Measurements from ENCODE around the gene SLC16A13.
"Not testable (repeated sequence)": the region's sequence is repeated elsewhere in the genome, so short reads cannot be mapped to it uniquely, and the experiment has no call there.

Gene SLC16A13, protein sequence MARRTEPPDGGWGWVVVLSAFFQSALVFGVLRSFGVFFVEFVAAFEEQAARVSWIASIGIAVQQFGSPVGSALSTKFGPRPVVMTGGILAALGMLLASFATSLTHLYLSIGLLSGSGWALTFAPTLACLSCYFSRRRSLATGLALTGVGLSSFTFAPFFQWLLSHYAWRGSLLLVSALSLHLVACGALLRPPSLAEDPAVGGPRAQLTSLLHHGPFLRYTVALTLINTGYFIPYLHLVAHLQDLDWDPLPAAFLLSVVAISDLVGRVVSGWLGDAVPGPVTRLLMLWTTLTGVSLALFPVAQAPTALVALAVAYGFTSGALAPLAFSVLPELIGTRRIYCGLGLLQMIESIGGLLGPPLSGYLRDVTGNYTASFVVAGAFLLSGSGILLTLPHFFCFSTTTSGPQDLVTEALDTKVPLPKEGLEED

GRCh38 chr17:7035591-7036368, at the start of gene SLC16A13:
TSS of gene SLC16A13 (plus strand) at chr17:7036015. CDS start at chr17:7036383, 368 bp downstream.
- in situ Hi-C loops (cut with MboI; ENCODE audit: low sequenced_read_pairs), result no loop called here

DNA sequence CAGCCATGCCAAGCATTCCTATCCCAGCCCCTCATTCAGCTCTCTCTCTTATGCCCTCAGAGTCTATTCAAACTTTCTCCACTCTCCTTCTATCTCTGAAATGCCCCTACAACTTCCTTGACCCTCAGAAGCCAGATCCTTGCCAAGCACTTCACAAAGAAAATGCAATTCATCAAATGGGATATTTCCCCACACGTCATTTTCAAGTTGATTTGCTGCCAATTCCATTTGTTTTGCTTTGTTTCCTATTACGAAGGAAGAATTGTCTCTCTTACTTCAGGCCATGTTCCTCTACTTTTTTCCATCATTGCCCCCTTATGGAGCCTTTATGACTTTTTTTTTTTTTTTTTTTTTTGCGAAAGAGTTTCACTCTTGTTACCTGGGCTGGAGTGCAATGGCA, 49.1 kb upstream of the SLC16A13 start:
- in situ Hi-C loops (cut with MboI; ENCODE audit: low sequenced_read_pairs), result no loop called here

DNA sequence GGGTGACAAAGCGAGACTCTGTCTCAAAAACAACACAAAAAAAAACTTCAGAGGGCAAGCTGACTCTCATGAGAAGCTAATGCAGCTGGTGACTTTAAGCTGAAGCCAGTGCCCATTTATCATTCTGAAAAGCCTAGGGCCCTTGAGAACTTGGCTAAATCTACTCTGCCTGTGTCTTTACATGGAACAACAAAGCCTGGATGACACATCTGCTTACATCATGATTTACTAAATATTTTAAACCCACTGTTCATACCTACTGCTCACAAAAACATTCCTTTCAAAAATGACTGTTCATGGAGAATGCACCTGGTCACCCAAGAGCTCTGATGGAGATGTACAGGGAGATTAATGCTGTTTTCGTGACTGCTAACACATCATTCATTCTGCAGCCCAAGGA, 46.0 kb upstream of the SLC16A13 start:
- in situ Hi-C loops (cut with MboI; ENCODE audit: low sequenced_read_pairs), result no loop called here

DNA sequence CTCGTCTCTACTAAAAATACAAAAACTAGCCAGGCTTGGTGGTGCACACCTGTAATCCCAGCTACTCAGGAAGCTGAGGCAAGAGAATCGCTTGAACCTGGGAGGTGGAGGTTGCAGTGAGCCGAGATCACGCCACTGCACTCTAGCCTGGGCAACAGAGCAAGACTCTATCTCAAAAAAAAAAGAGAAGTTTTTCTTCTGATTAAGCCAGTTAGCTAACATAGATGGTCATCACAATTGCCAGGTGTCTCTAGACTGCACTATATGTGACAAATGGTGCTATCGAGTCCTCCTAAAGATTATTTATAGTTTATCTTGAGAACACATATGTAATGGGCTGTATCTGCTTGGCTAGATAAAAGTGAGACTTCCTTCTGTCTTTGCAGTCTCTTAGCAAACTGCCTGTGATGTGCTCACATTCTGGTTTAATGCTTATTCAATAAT, 42.2 kb upstream of the SLC16A13 start:
- in situ Hi-C loops (cut with MboI; ENCODE audit: low sequenced_read_pairs), result not testable (repeated sequence)

DNA sequence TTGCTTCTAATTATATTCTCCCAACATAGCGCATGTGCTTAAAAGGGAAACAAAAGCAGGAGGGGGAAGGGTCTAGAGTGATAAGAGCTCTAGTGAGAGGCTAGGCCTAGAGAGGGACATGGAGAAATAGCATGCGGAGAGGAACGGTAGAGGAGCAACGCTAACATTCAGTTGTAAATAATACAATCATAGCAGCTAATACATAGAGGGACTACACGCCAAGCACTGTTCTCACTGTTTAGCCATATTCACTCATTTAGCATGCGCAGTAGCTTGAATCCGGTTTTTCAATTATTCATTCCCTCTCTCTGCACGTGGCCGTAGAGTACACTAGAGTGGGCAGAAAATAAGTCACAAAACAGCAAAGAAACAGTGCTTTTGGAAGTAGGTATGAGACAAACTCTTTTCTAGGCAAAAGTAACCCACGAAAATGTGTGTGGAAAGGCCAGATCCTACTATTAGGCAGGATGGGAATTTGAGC, 41.7 kb upstream of the SLC16A13 start:
- in situ Hi-C loops (cut with MboI; ENCODE audit: low sequenced_read_pairs), result no loop called here

DNA sequence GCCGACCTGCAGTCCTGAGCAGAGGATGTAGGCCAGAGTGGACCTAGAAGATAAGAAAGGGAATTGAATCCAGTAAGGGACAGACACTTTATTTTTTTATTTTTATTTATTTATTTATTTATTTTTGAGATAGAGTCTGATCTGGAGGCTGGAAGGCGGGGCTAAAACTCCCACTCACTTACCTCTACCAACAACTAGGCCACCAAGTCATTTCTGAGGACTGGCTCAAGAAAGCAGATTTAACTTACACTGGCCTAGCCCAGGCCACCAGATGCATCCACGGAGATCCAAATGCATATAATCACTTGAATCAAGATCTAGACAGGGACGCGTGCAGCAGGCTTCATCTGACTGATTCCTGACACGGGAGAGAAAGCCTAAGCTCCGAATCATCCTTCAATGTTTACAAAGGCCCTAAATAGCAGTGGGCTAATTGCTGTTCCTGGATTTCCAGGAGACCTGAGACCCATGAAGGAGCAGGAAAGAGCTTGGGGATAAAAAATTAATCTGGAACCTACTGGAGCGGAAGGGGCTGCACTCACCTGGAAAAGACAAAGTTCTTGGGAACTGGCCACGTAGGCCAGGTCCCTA, 41.1 kb upstream of the SLC16A13 start:
- in situ Hi-C loops (cut with MboI; ENCODE audit: low sequenced_read_pairs), result no loop called here

DNA sequence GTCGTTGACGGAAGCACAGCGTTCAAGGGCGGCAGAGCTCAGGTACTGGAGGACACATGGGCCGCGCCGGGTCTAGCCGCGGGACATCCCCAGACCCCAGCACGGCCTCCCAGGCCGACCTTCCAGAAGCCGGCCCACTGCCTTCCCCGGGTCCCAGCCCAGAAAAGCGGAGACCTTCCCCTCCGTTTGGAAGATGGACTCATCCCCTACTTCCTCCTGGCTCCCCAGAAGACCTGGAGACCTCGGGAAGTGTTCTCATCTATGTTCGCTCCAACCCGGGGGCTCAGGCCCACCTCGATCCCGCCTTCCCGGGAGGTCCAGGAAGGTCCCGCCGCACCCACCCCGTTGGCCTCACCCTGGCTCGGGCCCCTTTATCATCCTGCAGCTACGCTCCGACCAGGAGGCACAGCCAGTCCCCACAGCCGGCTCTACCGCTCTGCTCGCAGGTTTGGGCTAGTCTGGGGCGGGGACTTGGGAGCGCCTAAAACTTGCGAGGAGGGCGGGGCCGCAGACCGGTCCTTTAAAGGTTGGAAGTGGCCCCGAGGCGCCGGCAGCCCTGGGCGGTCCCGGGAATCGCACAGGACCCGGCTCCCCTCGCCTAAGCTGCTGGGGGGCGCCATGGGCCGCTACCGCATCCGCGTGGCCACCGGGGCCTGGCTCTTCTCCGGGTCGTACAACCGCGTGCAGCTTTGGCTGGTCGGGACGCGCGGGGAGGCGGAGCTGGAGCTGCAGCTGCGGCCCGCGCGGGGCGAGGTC, 40.1 kb upstream of the SLC16A13 start, which contains the start of gene ALOX12:
TSS of gene ALOX12 (plus strand) at position 550 of the 756 bp plus-strand sequence. CDS start at position 619, 69 bp downstream.
- in situ Hi-C loops (cut with MboI; ENCODE audit: low sequenced_read_pairs), result no loop called here

DNA sequence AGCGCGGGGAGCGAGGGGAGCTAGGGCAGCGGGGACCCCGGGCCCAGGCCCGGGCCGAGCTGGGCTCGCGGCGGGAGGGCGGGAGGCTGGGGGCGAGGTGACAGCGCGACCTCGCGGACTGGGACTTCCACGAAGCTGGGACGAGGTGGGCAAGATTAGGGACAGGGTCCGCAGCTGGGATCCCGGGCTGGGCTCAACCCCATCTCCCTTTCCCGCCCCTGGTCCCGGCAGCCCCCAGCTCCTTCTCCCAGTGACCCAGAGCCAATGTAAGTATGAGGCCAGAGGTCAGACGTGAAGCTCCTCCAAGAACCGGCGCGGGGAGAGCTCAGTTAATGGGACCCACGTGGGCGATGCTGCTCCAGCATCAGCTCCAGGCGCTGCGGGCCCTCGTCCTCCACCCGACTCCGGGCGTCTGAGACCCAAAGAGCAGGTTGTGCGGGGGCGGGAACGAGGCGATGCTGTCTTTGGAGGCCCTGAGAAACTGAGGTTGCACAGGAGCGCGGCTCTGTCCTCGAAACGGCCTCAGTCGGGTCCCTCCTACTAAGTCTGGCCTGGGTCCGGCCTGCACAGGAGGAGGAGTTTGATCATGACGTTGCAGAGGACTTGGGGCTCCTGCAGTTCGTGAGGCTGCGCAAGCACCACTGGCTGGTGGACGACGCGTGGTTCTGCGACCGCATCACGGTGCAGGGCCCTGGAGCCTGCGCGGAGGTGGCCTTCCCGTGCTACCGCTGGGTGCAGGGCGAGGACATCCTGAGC, 39.4 kb upstream of the SLC16A13 start:
- in situ Hi-C loops (cut with MboI; ENCODE audit: low sequenced_read_pairs), result no loop called here

GRCh38 chr17:6997171-6997570, 38.6 kb upstream of the SLC16A13 start:
- in situ Hi-C loops (cut with MboI; ENCODE audit: low sequenced_read_pairs), result no loop called here

GRCh38 chr17:6998855-6999508, 36.8 kb upstream of the SLC16A13 start:
- in situ Hi-C loops (cut with MboI; ENCODE audit: low sequenced_read_pairs), result no loop called here

GRCh38 chr17:7001318-7001961, 34.4 kb upstream of the SLC16A13 start:
- in situ Hi-C loops (cut with MboI; ENCODE audit: low sequenced_read_pairs), result loop anchor here (10.0 kb wide), 1 partner anchor 337 kb away; no protein-coding TSS in a partner anchor

- in situ Hi-C loops (cut with MboI; ENCODE audit: low sequenced_read_pairs), result loop anchor here (10.0 kb wide), 1 partner anchor 338 kb away; no protein-coding TSS in a partner anchor
These were observed 33.3 kb upstream of the SLC16A13 start for GRCh38 chr17:7002288-7003047.

DNA sequence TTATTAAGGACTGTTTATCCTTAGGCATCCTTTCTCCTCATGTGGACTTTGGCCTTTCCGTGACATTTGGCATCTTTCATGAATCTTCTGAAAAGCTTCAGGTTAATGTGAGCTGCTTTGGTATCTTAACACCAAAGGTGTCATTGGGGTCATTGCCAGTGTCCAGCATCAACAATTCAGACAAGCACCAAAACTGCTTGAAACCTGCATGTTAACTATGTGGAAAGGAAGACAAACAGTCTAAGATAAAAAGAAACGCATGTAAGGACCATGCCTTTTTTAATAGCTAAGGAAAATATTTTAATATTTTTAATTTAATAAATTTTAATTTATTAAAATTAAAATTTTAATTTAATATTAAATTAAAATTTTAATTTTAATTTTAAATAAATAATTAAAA, 32.1 kb upstream of the SLC16A13 start:
- in situ Hi-C loops (cut with MboI; ENCODE audit: low sequenced_read_pairs), result loop anchor here (10.0 kb wide), 1 partner anchor 339 kb away; no protein-coding TSS in a partner anchor

DNA sequence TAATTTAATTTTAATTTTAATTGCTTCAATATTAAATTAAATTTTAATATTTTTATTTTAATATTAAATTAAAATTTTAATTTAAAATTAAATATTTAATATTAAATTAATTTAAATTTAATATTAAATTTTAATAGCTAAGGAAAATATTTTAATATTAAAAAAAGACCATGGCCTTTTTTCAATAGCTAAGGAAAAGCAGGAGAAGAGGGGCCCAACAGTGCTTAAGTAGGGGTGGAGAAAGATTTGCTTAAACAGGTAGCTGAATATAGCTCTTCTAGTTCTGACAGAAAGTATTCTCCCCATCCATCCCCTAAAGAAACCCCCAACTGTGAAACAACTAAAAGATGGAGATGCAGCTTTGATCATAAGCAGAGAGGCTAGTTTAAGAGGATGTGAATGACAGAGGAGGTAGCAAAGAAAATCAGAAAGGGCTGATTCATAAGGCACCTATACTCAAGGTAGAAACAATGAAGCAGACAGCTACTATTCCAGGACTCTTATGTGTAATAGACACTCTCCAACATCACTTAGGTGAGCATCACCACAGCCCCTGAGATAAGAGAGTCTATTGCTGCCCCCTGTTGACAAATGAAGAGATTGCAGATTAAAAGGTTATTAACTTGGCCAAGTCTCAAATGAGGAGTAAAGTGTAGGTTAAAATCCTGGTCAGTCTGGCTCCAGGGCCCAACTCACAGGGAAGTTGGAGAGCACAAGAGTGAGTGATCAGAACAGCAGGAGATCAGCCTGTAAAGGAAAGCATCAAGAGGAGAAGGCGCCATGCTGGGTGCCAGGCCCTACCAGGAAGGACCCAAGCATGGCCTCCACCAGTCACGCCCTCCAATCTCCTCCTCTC, 31.2 kb upstream of the SLC16A13 start:
- in situ Hi-C loops (cut with MboI; ENCODE audit: low sequenced_read_pairs), result loop anchor here (5.0 to 10.0 kb wide), 2 partner anchors 92 to 340 kb away; no protein-coding TSS in a partner anchor

GRCh38 chr17:7005716-7006115, 30.1 kb upstream of the SLC16A13 start:
- in situ Hi-C loops (cut with MboI; ENCODE audit: low sequenced_read_pairs), result loop anchor here (5.0 to 10.0 kb wide), 2 partner anchors 93 to 341 kb away; no protein-coding TSS in a partner anchor

DNA sequence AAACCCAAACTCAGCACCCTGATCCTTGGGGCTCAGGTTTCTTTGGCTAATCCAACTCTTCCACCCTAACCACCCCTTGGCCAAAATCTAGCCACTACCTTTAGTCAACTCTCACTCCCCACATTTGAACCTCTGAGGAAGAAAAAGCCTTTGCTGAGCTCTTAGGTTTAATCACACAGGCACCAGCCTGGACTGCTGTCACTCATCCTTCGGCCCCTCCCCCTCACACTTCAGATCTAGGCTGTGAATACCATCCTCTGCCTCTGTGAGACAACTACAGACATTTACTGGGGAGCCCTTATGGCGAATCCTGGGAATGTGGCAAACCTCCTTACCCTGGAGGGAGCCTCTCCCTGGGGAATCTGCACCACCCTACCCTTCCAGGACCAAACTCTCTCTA, 28.7 kb upstream of the SLC16A13 start:
- in situ Hi-C loops (cut with MboI; ENCODE audit: low sequenced_read_pairs), result loop anchor here (5.0 to 10.0 kb wide), 2 partner anchors 95 to 342 kb away; no protein-coding TSS in a partner anchor

DNA sequence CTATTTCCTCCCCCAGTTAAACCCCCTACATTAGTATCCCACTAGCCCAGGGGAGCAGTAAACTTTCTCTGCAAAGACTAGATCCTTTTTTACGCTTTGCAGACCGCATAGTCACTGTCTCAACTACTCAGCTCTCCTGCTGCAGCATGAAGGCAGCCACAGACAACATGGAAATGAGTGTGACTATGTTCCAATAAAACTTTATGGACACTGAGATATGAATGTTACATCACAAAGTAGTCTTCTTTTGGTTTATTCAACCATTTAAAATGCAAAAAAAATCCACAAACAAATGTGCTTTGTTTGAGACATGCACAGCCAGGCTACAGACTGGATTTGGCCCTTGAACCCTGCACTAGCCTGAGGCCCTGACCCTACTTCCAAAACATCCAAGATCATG, 25.3 kb upstream of the SLC16A13 start:
- in situ Hi-C loops (cut with MboI; ENCODE audit: low sequenced_read_pairs), result loop anchor here (10.0 kb wide), 2 partner anchors 166 to 536 kb away; no protein-coding TSS in a partner anchor
